IgD-negative memory B cell (primary cell): ENCODE results near the gene LAPTM4A. TPM values are rescaled to one million over a fixed set of nuclear protein-coding genes. Genes with fewer than 3 reads are reported as not detected.
"Not testable (repeated sequence)": the region's sequence is repeated elsewhere in the genome, so short reads cannot be mapped to it uniquely, and the experiment has no call there.

Experiments used
- H3K27ac Mint-ChIP-seq, 3 donors: one replicate each; pipeline ENCODE4 v1.8.0; 2020 to 2022; ENCODE audit warnings: mild to moderate bottlenecking in 3 of 3, mixed read lengths in 3 of 3, moderate library complexity in 1 of 3
- H3K27me3 Mint-ChIP-seq: one replicate; pipeline ENCODE4 v1.8.0; 2021; ENCODE audit warnings: mixed read lengths
- H3K36me3 Mint-ChIP-seq: one replicate; pipeline ENCODE4 v1.8.0; 2020; ENCODE audit warnings: mild to moderate bottlenecking, mixed read lengths
- H3K4me1 Mint-ChIP-seq, 3 donors: one replicate each; pipeline ENCODE4 v1.8.0; 2020 to 2022; ENCODE audit warnings: mixed read lengths in 3 of 3, mild to moderate bottlenecking in 1 of 3
- H3K4me3 Mint-ChIP-seq, 4 donors: one replicate each; pipeline ENCODE4 v1.8.0; 2020 to 2022; ENCODE audit warnings: mild to moderate bottlenecking in 4 of 4, mixed read lengths in 4 of 4, moderate library complexity in 3 of 4
- H3K9me3 Mint-ChIP-seq, 3 donors: one replicate each; pipeline ENCODE4 v1.8.0; 2020 to 2021; ENCODE audit warnings: mixed read lengths in 3 of 3, mild to moderate bottlenecking in 1 of 3
- polyA plus RNA-seq: library from polyadenylated mRNA; unstranded; fragments of 300-500 nt; fragmentation: Illumina TruSeq; gene quantifications from one replicate; pipeline ENCODE4 v1.2.3, GENCODE V29; 2021

The LAPTM4A gene
- polyA plus RNA-seq, 1 donor from 2014 or later = 185 TPM

DNA sequence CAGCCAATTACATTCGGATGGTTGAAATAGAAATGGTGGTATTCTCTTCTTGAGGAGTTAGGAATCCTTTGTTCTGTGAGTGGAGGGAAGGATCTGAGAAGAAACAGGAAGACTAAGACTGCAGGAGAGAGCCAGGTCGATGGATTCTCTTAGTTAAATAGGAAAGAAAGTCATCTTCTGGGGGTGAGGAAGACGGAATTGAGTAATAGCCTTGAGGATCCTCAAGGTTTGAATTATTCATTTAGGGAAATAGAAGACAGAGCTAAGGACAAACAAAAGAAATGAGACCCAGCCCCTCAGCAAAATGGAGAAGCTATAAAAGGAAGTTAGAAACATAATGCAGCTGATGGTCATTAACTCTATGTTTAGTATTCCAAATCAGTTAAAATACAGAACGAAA, 1.8 kb downstream of the LAPTM4A start:
- Mint-ChIP-seq H3K36me3 (peaks cover 3% of the 10 kb centered on the region), H3K4me1 (peaks cover 21 to 31% (median 22%) of the 10 kb centered on the region in 3 donors), H3K9me3 (no peaks in the 10 kb centered on the region), H3K4me3 (no peak overlapping the region), H3K27ac (no peak overlapping the region), H3K27me3 (peaks cover 1% of the 10 kb centered on the region)

DNA sequence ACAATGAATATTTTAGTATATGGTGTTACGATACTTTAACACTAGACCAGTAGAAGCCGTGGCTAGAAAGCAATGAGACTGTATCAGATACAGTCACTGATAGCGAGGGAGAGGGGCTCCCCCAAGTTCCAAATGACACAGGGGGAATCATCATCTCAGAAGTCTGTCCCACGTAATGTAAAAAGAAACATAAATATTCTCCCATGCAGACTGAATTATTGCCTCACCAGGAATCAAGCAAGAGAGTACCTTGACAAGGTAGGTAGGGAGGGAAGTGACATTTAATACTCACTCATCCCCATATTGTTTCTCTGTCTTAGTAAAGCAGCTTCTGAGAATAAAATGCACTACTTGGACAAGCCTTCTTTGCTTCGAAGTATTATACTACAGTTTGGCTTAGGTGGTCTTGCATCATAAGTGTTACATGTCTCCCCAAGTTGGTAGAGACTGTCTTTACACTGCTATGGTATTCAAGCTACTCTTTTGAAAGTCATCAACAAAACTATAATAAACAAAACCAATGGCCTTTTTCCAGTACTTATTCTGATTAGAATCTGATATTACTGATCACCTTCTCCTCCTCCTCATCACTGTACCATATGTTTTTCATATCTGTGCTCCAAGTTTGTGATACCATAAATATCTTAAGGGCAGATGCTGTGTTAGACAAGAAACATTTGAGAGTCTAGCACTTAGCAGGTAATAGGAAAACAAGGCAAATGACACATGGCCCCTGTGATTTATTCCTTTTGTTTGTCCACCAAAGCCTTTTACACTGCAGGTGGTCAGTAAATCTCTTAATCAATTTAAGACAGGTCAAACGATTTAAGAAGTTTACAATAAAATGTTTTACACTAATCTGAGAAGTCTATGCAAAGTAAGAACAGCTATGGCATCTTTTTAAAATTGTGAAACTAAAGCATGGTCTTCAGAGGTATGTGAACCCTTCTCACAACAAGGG, 2.7 kb downstream of the LAPTM4A start:
- Mint-ChIP-seq H3K9me3 (no peaks in the 10 kb centered on the region), H3K27me3 (no peaks in the 10 kb centered on the region), H3K4me3 (peak overlapping the region in 1 of 4 donors; percentile 48), H3K36me3 (peaks cover 3% of the 10 kb centered on the region), H3K4me1 (peaks cover 21 to 31% (median 22%) of the 10 kb centered on the region in 3 donors), H3K27ac (no peak overlapping the region)

DNA sequence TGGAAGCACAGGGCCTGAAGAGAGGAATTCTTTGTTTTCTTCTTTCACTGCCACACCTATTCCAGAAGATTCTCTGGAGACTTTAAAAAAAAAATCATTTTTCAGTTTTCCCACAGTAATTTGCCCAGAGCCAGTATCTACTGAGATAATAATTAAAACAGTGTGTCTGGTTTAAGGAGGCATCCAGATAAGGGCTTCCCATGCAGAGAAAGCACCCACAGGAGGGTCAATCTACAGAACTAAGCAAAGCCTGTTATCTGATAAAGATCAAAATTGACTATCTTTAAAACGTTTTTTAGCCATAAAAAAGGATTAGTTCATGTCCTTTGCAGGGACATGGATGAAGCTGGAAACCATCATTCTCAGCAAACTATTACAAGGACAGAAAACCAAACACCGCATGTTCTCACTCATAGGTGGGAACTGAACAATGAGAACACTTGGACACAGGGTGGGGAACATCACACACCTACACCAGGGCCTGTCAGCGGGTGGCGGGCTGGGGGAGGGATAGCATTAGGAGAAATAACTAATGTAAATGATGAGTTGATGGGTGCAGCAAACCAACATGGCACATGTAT, 5.6 kb downstream of the LAPTM4A start:
- not testable (repeated sequence) for H3K27me3 Mint-ChIP-seq, H3K27ac Mint-ChIP-seq, H3K36me3 Mint-ChIP-seq, H3K4me3 Mint-ChIP-seq, H3K9me3 Mint-ChIP-seq
- peaks cover 21 to 35% (median 29%) of the 10 kb centered on the region in 3 donors for H3K4me1 Mint-ChIP-seq

DNA sequence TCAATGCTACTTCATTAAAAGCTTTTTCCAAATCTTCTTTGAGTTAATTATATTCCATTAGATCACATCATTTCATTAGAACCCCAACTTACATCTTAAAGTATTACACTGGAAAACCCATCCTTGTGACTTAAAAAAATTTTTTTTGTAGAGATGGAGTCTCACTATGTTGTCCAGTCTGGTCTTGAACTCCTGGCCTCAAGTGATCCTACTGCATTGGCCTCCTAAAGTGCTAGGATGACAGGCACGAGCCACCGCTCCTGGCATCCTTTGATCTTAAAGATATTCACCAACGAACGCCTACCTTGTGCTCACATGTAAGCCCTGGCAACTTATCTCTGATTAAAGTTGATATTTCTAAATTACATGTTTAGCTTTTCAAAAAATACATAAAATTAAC, 6.7 kb downstream of the LAPTM4A start:
- H3K4me1 Mint-ChIP-seq = peaks cover 23 to 32% (median 26%) of the 10 kb centered on the region in 3 donors

DNA sequence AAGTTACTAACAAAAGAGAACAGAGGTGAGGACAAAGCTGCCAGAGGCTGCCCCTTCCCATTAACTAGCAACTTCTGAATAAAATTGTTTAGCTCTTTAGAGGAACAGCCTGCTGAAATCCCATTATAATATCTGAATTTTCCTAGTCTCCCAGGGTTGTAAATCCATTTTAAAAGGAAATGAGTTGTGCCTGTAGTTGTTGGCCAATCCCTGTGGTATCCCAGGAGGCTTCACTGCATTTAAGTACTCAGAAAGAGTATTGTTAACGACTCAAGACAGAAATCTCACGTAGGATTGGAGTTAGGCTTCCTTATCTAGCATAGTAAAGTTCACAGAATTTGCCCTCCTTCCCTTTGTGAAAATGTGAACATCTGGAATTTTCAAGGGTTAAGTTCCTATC, 8.9 kb downstream of the LAPTM4A start:
- Mint-ChIP-seq H3K27me3 (no peaks in the 10 kb centered on the region), H3K4me1 (peaks cover 7 to 20% (median 19%) of the 10 kb centered on the region in 3 donors), H3K4me3 (no peak overlapping the region), H3K9me3 (no peaks in the 10 kb centered on the region), H3K27ac (no peak overlapping the region), H3K36me3 (peaks cover 4% of the 10 kb centered on the region)

More for the DNA sequence above, 6.7 kb downstream of the LAPTM4A start:
- no peak overlapping the region for H3K4me3 Mint-ChIP-seq
- H3K36me3 Mint-ChIP-seq = peaks cover 4% of the 10 kb centered on the region
- no peaks in the 10 kb centered on the region for H3K27me3 Mint-ChIP-seq
- H3K9me3 Mint-ChIP-seq = no peaks in the 10 kb centered on the region
- no peak overlapping the region for H3K27ac Mint-ChIP-seq

DNA sequence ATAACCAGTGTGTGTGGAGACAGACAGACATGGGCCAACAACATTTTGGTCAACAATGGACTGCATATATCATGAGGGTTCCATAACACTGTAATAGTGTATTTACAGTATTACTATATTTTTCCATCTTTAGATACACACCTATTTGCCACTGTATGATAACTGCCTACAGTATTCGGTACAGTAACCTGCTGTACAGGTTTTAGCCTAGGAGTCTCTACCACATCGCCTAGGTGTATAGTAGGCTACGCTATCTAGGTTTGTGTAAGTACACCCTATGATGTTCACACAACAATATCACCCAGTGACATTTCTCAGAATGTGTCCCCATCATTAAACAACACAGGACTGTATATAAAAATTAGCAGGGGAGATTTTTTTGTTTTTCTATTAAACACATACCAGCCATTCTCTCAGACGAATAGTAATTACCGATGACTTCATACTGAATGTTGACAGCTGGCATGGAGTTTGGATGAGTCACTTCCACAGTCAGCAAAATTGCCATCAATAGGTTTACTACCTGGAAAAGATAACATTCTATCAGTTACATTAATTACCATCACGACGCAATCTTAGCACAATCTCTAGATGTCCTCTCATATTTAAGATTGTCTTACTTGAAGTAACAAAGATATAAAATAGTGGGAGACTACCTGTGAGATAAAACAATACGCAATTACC, 10.8 kb downstream of the LAPTM4A start:
- Mint-ChIP-seq H3K4me1 (peaks cover 18 to 34% (median 27%) of the 10 kb centered on the region in 3 donors), H3K4me3 (no peak overlapping the region), H3K9me3 (no peaks in the 10 kb centered on the region), H3K27ac (no peak overlapping the region), H3K27me3 (no peaks in the 10 kb centered on the region), H3K36me3 (peaks cover 3% of the 10 kb centered on the region)

DNA sequence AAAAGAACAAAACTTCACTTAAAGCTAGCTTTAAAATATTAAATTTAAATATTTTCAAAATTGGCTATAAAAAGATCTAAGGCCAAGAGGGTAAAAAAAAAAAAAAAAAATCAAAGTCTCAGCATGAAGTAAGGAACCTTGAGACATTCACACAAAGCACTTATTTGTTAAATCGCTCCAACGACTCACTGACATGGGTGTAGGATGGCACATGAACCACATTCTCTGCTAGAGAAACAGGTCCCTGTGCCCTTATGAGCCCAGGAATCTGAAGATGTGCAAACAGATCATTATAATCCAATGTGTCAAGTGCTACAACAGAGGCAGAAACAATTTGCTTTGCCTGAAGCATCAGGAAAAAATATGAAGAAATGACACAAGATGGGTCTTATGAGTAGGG, 13.8 kb downstream of the LAPTM4A start:
- no peak overlapping the region for H3K4me3 Mint-ChIP-seq
- no peaks in the 10 kb centered on the region for H3K9me3 Mint-ChIP-seq
- peaks cover 5% of the 10 kb centered on the region for H3K36me3 Mint-ChIP-seq
- peak overlapping the region in 1 of 3 donors; percentile 19 for H3K27ac Mint-ChIP-seq
- peaks cover 17 to 34% (median 21%) of the 10 kb centered on the region in 3 donors for H3K4me1 Mint-ChIP-seq
- H3K27me3 Mint-ChIP-seq = no peaks in the 10 kb centered on the region

DNA sequence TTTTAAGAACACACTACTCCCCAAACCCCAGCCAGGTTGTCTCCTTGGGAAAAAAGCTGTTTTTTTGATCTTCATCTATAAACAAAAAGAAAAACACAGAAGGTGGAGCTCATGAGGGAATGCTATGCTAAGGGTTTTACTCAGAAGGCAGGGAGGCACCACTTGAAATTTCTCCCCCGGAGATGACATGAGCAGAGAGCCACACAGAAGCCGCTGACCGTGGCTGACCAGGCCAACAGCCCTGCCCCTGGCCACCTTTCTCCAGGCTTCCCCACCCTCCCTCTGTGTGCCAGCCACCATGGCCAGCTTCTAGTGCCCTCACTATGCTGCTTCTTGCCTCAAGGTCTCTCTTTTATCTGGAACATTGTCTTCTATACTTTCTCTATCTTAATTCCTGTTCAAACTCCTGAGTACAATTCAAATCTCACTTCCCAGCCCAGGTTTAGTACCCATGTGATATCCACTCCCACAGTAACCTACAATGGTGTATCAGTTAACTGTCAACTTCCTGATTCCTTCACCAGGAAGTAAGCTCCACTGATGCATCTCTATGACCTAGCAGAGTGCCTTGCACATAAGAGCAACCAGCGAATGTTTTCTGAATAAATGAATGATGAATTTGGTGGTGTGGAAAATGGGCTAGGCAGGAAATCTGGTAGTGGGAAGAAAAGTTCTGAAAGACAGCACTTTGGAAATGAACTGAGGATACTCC, 15.3 kb downstream of the LAPTM4A start:
- Mint-ChIP-seq H3K27me3 (no peaks in the 10 kb centered on the region), H3K36me3 (peaks cover 11% of the 10 kb centered on the region), H3K4me3 (no peak overlapping the region), H3K9me3 (no peaks in the 10 kb centered on the region), H3K4me1 (peaks cover 17 to 27% (median 20%) of the 10 kb centered on the region in 3 donors), H3K27ac (peak overlapping the region; percentile 0 to 85 (median 84))

DNA sequence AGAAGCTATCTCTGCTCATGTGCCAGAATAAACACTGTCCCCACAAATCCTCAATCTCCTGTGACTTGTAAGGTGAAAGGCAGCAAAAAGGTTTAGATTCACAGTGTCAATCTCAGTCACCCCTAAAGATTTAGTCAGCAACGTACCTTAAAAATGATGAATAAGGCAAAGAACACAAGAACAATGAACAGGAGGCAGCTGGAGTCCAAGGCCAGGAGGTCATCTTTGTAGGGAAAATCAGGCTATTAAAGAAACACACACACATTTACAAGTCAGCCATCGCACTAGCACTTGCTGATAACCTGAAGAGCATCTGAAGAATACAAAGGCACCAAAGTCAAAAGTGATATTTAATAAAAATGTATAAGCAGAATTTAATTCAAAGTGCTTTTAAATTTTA, 16.6 kb downstream of the LAPTM4A start:
- Mint-ChIP-seq H3K4me3 (no peak overlapping the region), H3K4me1 (peaks cover 15 to 22% (median 20%) of the 10 kb centered on the region in 3 donors), H3K27ac (peak overlapping the region in 1 of 3 donors; percentile 31), H3K9me3 (peaks cover 0 to 3% (median 0%) of the 10 kb centered on the region in 3 donors), H3K27me3 (no peaks in the 10 kb centered on the region), H3K36me3 (peaks cover 21% of the 10 kb centered on the region)

DNA sequence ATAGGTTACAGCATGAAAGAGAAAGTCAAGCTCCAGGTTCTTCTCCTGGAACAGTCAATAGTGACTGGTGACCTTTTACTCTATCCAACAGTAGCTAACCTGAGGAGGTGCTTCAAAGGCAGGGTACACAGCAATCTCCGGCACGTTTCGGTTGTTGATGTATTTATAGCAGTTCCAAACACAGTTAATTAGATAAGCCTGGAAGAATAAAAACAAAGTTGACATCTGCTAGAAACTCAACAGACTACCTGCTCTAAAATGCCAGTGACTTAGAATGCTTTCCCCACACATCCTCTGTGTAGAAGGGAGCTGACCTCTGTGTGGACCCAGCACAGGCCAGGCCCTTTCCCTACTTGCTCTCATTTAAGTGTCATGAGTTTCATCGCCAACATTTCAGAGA, 17.2 kb downstream of the LAPTM4A start:
- peaks cover 0 to 9% (median 0%) of the 10 kb centered on the region in 3 donors for H3K9me3 Mint-ChIP-seq
- H3K27me3 Mint-ChIP-seq = no peaks in the 10 kb centered on the region
- no peak overlapping the region for H3K4me3 Mint-ChIP-seq
- peaks cover 15 to 22% (median 20%) of the 10 kb centered on the region in 3 donors for H3K4me1 Mint-ChIP-seq
- no peak overlapping the region for H3K27ac Mint-ChIP-seq
- peaks cover 24% of the 10 kb centered on the region for H3K36me3 Mint-ChIP-seq

DNA sequence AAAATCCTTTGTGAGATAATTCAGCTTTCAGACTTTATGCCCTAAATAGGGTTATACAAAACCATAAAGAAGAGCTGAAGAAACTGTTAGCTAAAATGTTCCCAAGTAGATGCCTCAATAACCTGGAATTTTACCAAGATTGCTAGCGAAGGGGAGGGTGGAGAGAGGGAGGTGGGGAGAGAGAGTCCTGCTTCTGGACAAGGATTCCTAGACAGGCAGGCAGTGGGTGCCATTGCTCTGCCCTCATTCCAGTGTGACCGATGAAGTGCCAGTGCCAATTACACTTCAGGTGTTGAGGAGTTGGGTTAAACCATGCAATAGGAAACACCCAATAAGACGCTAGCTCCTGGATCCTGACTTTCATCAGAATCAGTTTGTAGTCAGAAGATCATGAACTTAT, 18.1 kb downstream of the LAPTM4A start:
- Mint-ChIP-seq H3K27ac (no peak overlapping the region), H3K36me3 (peaks cover 31% of the 10 kb centered on the region), H3K27me3 (no peaks in the 10 kb centered on the region), H3K9me3 (peaks cover 0 to 10% (median 0%) of the 10 kb centered on the region in 3 donors), H3K4me1 (peaks cover 15 to 22% (median 18%) of the 10 kb centered on the region in 3 donors), H3K4me3 (no peak overlapping the region)

DNA sequence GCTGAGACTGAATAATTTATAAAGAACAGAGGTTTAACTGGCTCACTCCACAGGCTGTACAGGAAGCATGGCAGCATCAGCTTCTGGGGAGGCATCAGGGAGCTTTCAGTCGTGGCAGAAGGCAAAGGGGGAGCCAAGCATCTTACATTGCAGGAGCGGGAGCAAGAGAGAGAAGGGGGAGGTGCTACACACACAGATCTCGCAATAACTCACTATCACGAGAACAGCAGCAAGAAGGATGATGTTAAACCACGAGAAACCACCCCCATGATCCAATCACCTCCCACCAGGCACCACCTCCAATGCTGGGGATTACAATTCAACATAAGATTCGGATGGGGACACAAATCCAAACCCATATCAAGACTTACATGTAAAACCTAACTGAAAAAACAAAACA, 21.2 kb downstream of the LAPTM4A start:
- Mint-ChIP-seq H3K27me3 (no peaks in the 10 kb centered on the region), H3K27ac (no peak overlapping the region)

DNA sequence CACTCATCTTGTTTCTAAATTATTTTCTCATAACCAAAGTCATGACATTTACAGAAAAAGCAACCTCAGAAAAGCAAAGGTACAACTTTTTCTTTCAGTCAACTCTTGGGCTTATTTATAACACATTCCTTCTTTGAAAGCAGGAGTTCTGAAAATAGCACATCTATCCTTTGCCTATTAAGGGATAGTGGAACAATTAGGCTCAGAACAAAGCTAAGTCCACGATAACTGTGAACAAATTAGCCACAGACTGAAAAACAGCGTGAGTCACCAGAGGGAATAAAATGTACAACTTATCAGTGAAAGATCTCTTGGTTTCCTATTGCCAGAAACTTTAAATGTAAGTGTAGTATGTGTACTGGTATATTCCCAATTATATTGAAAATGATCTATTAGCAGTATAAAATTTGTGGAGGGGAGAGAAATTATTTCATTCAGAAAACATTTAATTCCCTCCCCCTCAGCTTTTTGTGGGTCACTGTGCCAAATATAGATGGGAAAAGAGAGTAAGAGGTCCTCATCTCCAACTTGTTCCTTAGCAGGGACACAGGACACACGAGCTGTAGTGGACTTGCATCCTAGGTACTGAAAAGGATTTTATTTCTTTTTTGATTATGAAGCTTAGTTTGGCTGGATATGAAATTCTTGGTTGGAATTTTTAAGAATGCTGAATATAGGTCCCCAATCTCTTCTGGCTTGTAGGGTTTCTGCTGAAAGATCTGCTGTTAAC, 23.6 kb downstream of the LAPTM4A start:
- H3K27me3 Mint-ChIP-seq = no peaks in the 10 kb centered on the region
- no peak overlapping the region for H3K4me3 Mint-ChIP-seq
- H3K36me3 Mint-ChIP-seq = peaks cover 35% of the 10 kb centered on the region
- H3K9me3 Mint-ChIP-seq = peaks cover 0 to 10% (median under 1%) of the 10 kb centered on the region in 3 donors
- no peak overlapping the region for H3K27ac Mint-ChIP-seq
- H3K4me1 Mint-ChIP-seq = no peaks in the 10 kb centered on the region

More for the DNA sequence above, 21.2 kb downstream of the LAPTM4A start:
- no peak overlapping the region for H3K4me3 Mint-ChIP-seq
- no peaks in the 10 kb centered on the region for H3K4me1 Mint-ChIP-seq
- peaks cover 30% of the 10 kb centered on the region for H3K36me3 Mint-ChIP-seq
- peaks cover 0 to 10% (median 0%) of the 10 kb centered on the region in 3 donors for H3K9me3 Mint-ChIP-seq

DNA sequence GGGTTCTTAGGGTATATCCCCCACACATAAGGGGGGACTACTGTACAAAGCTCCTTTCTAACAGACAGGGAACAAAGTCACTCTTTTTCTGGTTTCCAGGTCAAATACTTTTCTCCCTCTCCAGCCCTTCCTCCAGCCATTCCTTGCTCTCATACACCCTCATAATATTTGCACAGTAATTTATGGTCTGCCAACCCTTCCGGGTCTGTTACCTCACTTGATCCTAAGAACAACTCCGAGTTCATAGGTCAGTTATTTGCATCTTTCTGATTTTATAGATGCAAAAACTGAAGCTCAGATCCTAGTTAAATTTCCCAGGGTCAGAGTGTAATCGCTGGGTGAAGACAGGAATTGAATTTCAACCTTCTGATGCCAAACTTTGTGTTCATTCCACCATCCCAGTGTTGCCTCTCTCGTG, 24.2 kb downstream of the LAPTM4A start:
- Mint-ChIP-seq H3K36me3 (peaks cover 35% of the 10 kb centered on the region), H3K27ac (no peak overlapping the region), H3K4me1 (no peaks in the 10 kb centered on the region), H3K27me3 (no peaks in the 10 kb centered on the region), H3K9me3 (peaks cover under 1 to 10% (median 2%) of the 10 kb centered on the region in 3 donors), H3K4me3 (no peak overlapping the region)
